Colonic mucosa (tissue), 4 donors: ENCODE data around the gene CUL4A. TPM values are rescaled to one million over a fixed set of nuclear protein-coding genes. Genes with fewer than 3 reads are reported as not detected.
"Not testable (repeated sequence)": the region's sequence is repeated elsewhere in the genome, so short reads cannot be mapped to it uniquely, and the experiment has no call there.

Experiments
- DNase-seq: peaks from one replicate; pipeline ENCODE4 v3.0.0-alpha.2; 2020
- H3K27ac ChIP-seq: fragments of 200-600 bp; one replicate; pipeline ENCODE4 v1.8.0; 2021
- H3K27me3 ChIP-seq: fragments of 200-600 bp; one replicate; pipeline ENCODE4 v1.8.0; 2021
- H3K36me3 ChIP-seq: fragments of 200-600 bp; one replicate; pipeline ENCODE4 v1.8.0; 2021
- H3K4me1 ChIP-seq: fragments of 200-600 bp; one replicate; pipeline ENCODE4 v1.8.0; 2021; ENCODE audit warnings: mild to moderate bottlenecking
- H3K4me3 ChIP-seq: fragments of 200-600 bp; one replicate; pipeline ENCODE4 v1.8.0; 2021
- H3K9ac ChIP-seq, 2 donors: one replicate each; pipeline ENCODE4 v1.7.0; 2013; ENCODE audit warnings: control low read depth in 2 of 2, low read depth in 2 of 2, low read length in 2 of 2
- H3K9me3 ChIP-seq: fragments of 200-600 bp; one replicate; pipeline ENCODE4 v1.8.0; 2021
- intact Hi-C: fragments of 100-400 bp; cut with DNase I; formaldehyde crosslinking; loops from one replicate; pipeline ENCODE4 v1.14.1; 2022
- total RNA-seq, 2 donors: library from RNA; stranded (reverse); fragmentation: NEBNext Ultra II Directional in 1 of 2; extraction: Animal tissue kit (Norgen Biotek cat#: 25700) in 1 of 2; gene quantifications; one replicate each; pipeline ENCODE4 v1.2.1, GENCODE V29; 2021
- TF ChIP-seq, protein P1 (sequence below): fragments of 200-600 bp; IDR thresholded peaks from one replicate; pipeline ENCODE4 v1.8.0; 2022; ENCODE audit warnings: antibody characterized with exemption, mild to moderate bottlenecking
- donor health status: healthy.
- donor health status: DM: no; HTN: no; CAD: no.
- donor health status: DM: no; HTN: no; CAD: no.

Gene CUL4A
- total RNA-seq, 2 donors from 2014 or later, result 54.6 to 62.6 TPM

DNA sequence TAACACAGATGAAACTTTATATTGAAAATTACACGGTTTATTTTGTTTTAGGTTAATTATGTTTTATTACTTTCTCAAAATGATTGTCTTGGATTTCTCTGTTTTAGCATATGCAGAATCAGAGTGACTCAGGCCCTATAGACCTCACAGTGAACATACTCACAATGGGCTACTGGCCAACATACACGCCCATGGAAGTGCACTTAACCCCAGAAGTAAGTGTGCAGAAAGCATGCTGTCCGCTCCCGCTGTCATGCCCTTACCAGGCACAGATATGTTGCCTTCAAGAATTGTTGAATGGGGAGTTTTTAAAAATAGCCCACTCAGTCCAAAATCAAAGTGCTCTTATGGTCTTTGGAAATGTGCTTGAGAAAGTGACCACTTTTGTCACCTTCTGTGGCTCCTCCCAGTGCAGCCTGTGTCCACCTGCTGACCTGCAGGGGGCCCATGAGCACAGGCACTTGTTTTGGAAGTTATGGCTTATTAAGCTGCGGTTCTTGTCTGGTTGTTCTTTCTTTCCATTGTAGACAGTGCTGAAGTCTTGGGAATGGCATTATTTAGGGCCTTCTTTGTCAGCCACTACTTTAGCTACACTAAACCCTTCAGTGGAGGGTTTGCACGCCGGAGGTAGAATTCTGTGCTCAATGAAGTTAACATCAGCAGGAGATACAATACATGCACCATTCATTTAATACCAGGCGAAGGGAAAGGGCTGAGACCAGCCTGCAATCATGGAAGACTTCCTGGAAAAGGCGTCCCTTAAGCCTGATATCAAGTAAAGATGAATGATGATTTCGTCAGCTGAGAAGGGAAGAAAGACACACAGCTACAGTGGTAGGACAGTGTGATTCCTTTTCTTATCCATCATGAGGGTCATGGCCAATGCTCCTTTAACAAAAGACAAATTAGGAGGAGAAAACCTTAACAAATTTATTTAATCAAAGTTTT, 36.7 kb downstream of the CUL4A start:
- Histone ChIP-seq H3K27ac (no peak overlapping the region), H3K36me3 (peaks cover 24% of the 10 kb centered on the region), H3K9me3 (no peaks in the 10 kb centered on the region), H3K4me1 (no peaks in the 10 kb centered on the region), H3K4me3 (no peak overlapping the region), H3K9ac (no peak overlapping the region), H3K27me3 (no peaks in the 10 kb centered on the region)
- TF ChIP-seq, protein P1, sequence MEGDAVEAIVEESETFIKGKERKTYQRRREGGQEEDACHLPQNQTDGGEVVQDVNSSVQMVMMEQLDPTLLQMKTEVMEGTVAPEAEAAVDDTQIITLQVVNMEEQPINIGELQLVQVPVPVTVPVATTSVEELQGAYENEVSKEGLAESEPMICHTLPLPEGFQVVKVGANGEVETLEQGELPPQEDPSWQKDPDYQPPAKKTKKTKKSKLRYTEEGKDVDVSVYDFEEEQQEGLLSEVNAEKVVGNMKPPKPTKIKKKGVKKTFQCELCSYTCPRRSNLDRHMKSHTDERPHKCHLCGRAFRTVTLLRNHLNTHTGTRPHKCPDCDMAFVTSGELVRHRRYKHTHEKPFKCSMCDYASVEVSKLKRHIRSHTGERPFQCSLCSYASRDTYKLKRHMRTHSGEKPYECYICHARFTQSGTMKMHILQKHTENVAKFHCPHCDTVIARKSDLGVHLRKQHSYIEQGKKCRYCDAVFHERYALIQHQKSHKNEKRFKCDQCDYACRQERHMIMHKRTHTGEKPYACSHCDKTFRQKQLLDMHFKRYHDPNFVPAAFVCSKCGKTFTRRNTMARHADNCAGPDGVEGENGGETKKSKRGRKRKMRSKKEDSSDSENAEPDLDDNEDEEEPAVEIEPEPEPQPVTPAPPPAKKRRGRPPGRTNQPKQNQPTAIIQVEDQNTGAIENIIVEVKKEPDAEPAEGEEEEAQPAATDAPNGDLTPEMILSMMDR, result no peak
- no peak for DNase-seq
- intact Hi-C loops, result no loop called here

GRCh38 chr13:113252516-113253095, 43.2 kb downstream of the CUL4A start:
- Histone ChIP-seq H3K27me3 (no peaks in the 10 kb centered on the region), H3K36me3 (peaks cover 16% of the 10 kb centered on the region), H3K4me3 (no peak overlapping the region), H3K27ac (no peak overlapping the region), H3K9me3 (no peaks in the 10 kb centered on the region), H3K9ac (no peak overlapping the region), H3K4me1 (no peaks in the 10 kb centered on the region)
- no peak for DNase-seq
- intact Hi-C loops, result no loop called here
- TF ChIP-seq, protein P1, result no peak

DNA sequence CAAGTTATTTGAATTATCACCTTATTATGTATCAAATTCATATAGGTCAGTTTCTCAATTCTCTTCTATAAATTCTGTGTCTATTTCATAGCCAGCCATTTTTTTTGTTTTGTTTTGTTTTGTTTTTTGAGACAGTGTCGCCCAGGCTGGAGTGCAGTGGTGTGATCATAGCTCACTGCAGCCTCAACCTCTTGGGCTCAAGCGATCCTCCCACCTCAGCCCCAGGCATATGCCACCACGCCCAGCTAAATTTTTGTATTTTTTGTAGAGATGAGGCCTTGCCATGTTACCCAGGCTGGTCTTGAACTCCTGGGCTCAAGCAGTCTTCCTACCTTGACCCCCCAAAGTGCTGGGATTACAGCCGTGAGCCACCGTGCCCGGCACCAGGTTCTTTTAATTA, 48.5 kb downstream of the CUL4A start:
- H3K4me1 ChIP-seq, H3K36me3 ChIP-seq, DNase-seq, H3K4me3 ChIP-seq, H3K9me3 ChIP-seq, H3K27ac ChIP-seq, H3K27me3 ChIP-seq, H3K9ac ChIP-seq, intact Hi-C loops: not testable (repeated sequence)

GRCh38 chr13:113258321-113259054, 49.1 kb downstream of the CUL4A start:
- H3K4me1 ChIP-seq, result no peaks in the 10 kb centered on the region
- TF ChIP-seq, protein P1, result no peak
- no peaks in the 10 kb centered on the region for H3K27me3 ChIP-seq
- H3K4me3 ChIP-seq, result no peak overlapping the region
- H3K9ac ChIP-seq, result no peak overlapping the region
- H3K9me3 ChIP-seq, result no peaks in the 10 kb centered on the region
- intact Hi-C loops, result no loop called here
- H3K36me3 ChIP-seq, result peaks cover 8% of the 10 kb centered on the region
- no peak for DNase-seq
- no peak overlapping the region for H3K27ac ChIP-seq

DNA sequence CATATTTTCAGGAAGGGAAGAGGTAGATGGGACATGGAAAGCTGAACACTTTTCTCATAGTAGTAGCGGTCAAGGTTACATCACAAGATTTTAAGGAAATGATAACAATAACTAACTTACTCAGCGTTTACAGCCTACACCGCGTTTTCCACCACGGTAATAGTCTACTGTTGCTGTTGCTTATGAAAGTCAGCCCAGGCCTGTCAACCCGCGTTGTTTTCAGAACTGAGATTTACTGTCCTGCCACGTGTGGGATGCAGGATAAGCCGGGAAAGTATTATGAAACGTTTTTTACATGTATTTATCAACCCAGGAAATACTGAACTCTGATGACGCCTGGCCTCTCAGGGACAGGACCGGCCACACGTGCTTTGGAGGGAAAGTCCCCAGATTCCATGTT, 51.6 kb downstream of the CUL4A start:
- Histone ChIP-seq H3K9me3 (no peaks in the 10 kb centered on the region), H3K27ac (no peak overlapping the region), H3K36me3 (peaks cover 3% of the 10 kb centered on the region), H3K9ac (no peak overlapping the region), H3K27me3 (no peaks in the 10 kb centered on the region), H3K4me1 (no peaks in the 10 kb centered on the region), H3K4me3 (no peak overlapping the region)
- TF ChIP-seq, protein P1, result no peak
- no peak for DNase-seq
- intact Hi-C loops, result no loop called here

GRCh38 chr13:113263016-113263415, 53.6 kb downstream of the CUL4A start:
- H3K4me3 ChIP-seq, intact Hi-C loops, H3K27ac ChIP-seq, H3K9ac ChIP-seq, H3K36me3 ChIP-seq, H3K9me3 ChIP-seq, DNase-seq, H3K27me3 ChIP-seq, H3K4me1 ChIP-seq: not testable (repeated sequence)
